Spinal cord (tissue), 10 donors: ENCODE data around the gene ATP7A. TPM values are rescaled to one million over a fixed set of nuclear protein-coding genes. Genes with fewer than 3 reads are reported as not detected.
A peak's percentile ranks its signal among the peaks of the same experiment; 100 is the strongest.

Experiments
- DNase-seq, 6 donors: peaks; one replicate each; pipeline versions ENCODE4 v3.0.0 to v3.0.0-alpha.2; 2013 to 2015; ENCODE audit warnings: low spot score in 6 of 6, low read depth in 4 of 6
- H3K27ac ChIP-seq: one replicate; pipeline ENCODE4 v1.5.1; 2013; ENCODE audit warnings: low read depth, low read length, control low read depth
- H3K27me3 ChIP-seq: one replicate; pipeline ENCODE4 v1.6.1; 2013; ENCODE audit warnings: low read length; ENCODE audit not compliant: control insufficient read depth, insufficient read depth
- H3K36me3 ChIP-seq: one replicate; pipeline ENCODE4 v1.6.1; 2013; ENCODE audit warnings: low read length; ENCODE audit not compliant: control insufficient read depth, insufficient read depth
- H3K4me1 ChIP-seq: one replicate; pipeline ENCODE4 v1.6.1; 2013; ENCODE audit warnings: low read length; ENCODE audit not compliant: control insufficient read depth, insufficient read depth
- H3K4me3 ChIP-seq: one replicate; pipeline ENCODE4 v1.5.1; 2013; ENCODE audit warnings: low read depth, low read length, control low read depth
- H3K9me3 ChIP-seq: one replicate; pipeline ENCODE4 v1.6.1; 2013; ENCODE audit warnings: low read length; ENCODE audit not compliant: control insufficient read depth, insufficient read depth
- WGBS: methylation state at CpG from one replicate; pipeline ENCODE4 v1.1.5; 2013; ENCODE audit warnings: missing lambda C conversion rate; ENCODE audit not compliant: insufficient coverage; 5-methylcytosine and 5-hydroxymethylcytosine counted together
- polyA plus RNA-seq, 2 donors: library from polyadenylated mRNA; unstranded; fragments of 120-200 nt; gene quantifications; one replicate each; pipeline ENCODE4 v1.2.1, GENCODE V29; 2013; ENCODE audit not compliant: insufficient read length in 2 of 2
- total RNA-seq, 2 donors: library from RNA; depleted of rRNA in 1 of 2; stranded (reverse); fragments of 120-200 nt in 1 of 2; fragments of >200 nt in 1 of 2; gene quantifications; one replicate each; pipeline versions ENCODE4 v1.2.3 to v1.2.4, GENCODE V29; 2013 to 2014
- donor health status: healthy.

The ATP7A gene
- total and polyA plus RNA-seq, 4 donors = 7.2 to 19.8 (median 12.6) TPM

- Histone ChIP-seq H3K27ac (no peak overlapping the region), H3K4me1 (no peaks in the 10 kb centered on the region), H3K27me3 (no peaks in the 10 kb centered on the region), H3K36me3 (no peaks in the 10 kb centered on the region), H3K9me3 (peaks cover 4% of the 10 kb centered on the region), H3K4me3 (no peak overlapping the region)
- no peak for DNase-seq
- WGBS = 77% methylated on average over 7 of the region's 12 CpGs
Observed at GRCh38 chrX:78019586-78020483, 109.3 kb downstream of the ATP7A start.

GRCh38 chrX:78024349-78025059 lies 114.0 kb downstream of the ATP7A start:
- H3K4me1 ChIP-seq = no peaks in the 10 kb centered on the region
- DNase-seq = no peak
- H3K9me3 ChIP-seq = peaks cover 4% of the 10 kb centered on the region
- no peak overlapping the region for H3K27ac ChIP-seq
- no peak overlapping the region for H3K4me3 ChIP-seq
- H3K27me3 ChIP-seq = no peaks in the 10 kb centered on the region
- WGBS = 45% methylated on average over 5 of the region's 7 CpGs
- H3K36me3 ChIP-seq = no peaks in the 10 kb centered on the region

GRCh38 chrX:78027798-78028197 lies 117.3 kb downstream of the ATP7A start:
- Histone ChIP-seq H3K27me3 (no peaks in the 10 kb centered on the region), H3K36me3 (no peaks in the 10 kb centered on the region), H3K4me3 (no peak overlapping the region), H3K4me1 (no peaks in the 10 kb centered on the region), H3K27ac (no peak overlapping the region), H3K9me3 (peaks cover 4% of the 10 kb centered on the region)
- no peak for DNase-seq
- WGBS = 70% methylated on average over 3 of the region's 3 CpGs

GRCh38 chrX:78029663-78030062 lies 119.2 kb downstream of the ATP7A start:
- H3K27me3 ChIP-seq = no peaks in the 10 kb centered on the region
- no CpG with 5 or more reads among the region's 2 CpGs for WGBS
- no peak overlapping the region for H3K4me3 ChIP-seq
- H3K36me3 ChIP-seq = no peaks in the 10 kb centered on the region
- no peaks in the 10 kb centered on the region for H3K4me1 ChIP-seq
- H3K27ac ChIP-seq = no peak overlapping the region
- peak in 3 of 6 donors; percentile 6 to 60 (median 47) for DNase-seq
- no peaks in the 10 kb centered on the region for H3K9me3 ChIP-seq

GRCh38 chrX:78035061-78035460 lies 124.6 kb downstream of the ATP7A start:
- H3K9me3 ChIP-seq = no peaks in the 10 kb centered on the region
- no peaks in the 10 kb centered on the region for H3K27me3 ChIP-seq
- H3K36me3 ChIP-seq = no peaks in the 10 kb centered on the region
- H3K4me1 ChIP-seq = no peaks in the 10 kb centered on the region
- no peak overlapping the region for H3K4me3 ChIP-seq
- WGBS = 81% methylated on average over 4 of the region's 6 CpGs
- DNase-seq = no peak
- H3K27ac ChIP-seq = no peak overlapping the region

- no peaks in the 10 kb centered on the region for H3K27me3 ChIP-seq
- peaks cover 3% of the 10 kb centered on the region for H3K36me3 ChIP-seq
- 89% methylated on average over 3 of the region's 3 CpGs for WGBS
- no peak overlapping the region for H3K27ac ChIP-seq
- DNase-seq = no peak
- H3K4me3 ChIP-seq = no peak overlapping the region
- no peaks in the 10 kb centered on the region for H3K4me1 ChIP-seq
- no peaks in the 10 kb centered on the region for H3K9me3 ChIP-seq
Observed at GRCh38 chrX:78037881-78038280, 127.4 kb downstream of the ATP7A start.

GRCh38 chrX:78042601-78043000 lies 132.1 kb downstream of the ATP7A start:
- Histone ChIP-seq H3K27ac (no peak overlapping the region), H3K36me3 (peaks cover 3% of the 10 kb centered on the region), H3K4me1 (no peaks in the 10 kb centered on the region), H3K4me3 (no peak overlapping the region), H3K27me3 (no peaks in the 10 kb centered on the region), H3K9me3 (no peaks in the 10 kb centered on the region)
- DNase-seq = no peak
- no CpG with 5 or more reads among the region's 1 CpG for WGBS

- H3K4me3 ChIP-seq = no peak overlapping the region
- no peaks in the 10 kb centered on the region for H3K4me1 ChIP-seq
- 70% methylated on average over 2 of the region's 4 CpGs for WGBS
- peaks cover under 1% of the 10 kb centered on the region for H3K36me3 ChIP-seq
- no peak overlapping the region for H3K27ac ChIP-seq
- H3K27me3 ChIP-seq = no peaks in the 10 kb centered on the region
- H3K9me3 ChIP-seq = no peaks in the 10 kb centered on the region
- no peak for DNase-seq
Observed at GRCh38 chrX:78046362-78046761, 135.9 kb downstream of the ATP7A start.

GRCh38 chrX:78048052-78048451 lies 137.6 kb downstream of the ATP7A start:
- Histone ChIP-seq H3K9me3 (no peaks in the 10 kb centered on the region), H3K27ac (no peak overlapping the region), H3K27me3 (no peaks in the 10 kb centered on the region), H3K36me3 (no peaks in the 10 kb centered on the region), H3K4me1 (no peaks in the 10 kb centered on the region), H3K4me3 (no peak overlapping the region)
- no CpG with 5 or more reads among the region's 2 CpGs for WGBS
- no peak for DNase-seq

GRCh38 chrX:78063687-78064086 lies 153.2 kb downstream of the ATP7A start:
- no peak overlapping the region for H3K27ac ChIP-seq
- no peak overlapping the region for H3K4me3 ChIP-seq
- H3K36me3 ChIP-seq = no peaks in the 10 kb centered on the region
- H3K9me3 ChIP-seq = no peaks in the 10 kb centered on the region
- H3K27me3 ChIP-seq = no peaks in the 10 kb centered on the region
- DNase-seq = no peak
- no peaks in the 10 kb centered on the region for H3K4me1 ChIP-seq
